ENCODE measurements around the gene ING1.

Gene ING1

DNA sequence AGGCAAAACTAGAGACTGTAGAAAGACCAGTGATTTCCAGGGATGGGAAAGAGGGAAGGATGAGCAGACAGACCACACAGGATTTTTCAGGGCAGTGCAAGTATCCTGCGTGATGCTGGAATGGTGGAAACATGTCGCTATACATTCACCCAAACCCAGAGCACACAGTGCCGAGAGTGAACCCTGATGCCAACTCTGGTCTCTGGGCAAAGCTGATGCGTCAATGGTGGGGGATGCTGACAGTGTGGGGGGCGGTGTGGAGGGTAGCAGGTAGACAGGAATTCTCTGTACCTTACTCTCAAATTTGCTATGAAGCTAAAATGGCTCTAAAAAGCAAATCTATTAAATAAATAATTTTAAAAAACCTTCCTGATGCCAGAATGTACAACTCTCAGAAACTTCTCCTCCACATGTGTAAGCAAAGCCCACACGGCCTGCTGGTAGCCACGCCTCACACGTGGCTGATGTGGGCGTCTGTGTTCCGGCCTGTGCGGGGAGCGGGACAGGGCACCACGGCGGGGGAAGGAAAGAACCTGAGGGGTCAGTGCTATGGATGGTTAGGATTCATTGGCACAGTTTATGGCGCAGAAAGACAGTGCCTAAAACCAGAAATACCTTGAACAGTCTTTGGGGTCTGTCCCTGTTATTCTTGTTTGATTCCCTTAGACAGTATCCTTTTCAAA is 31.5 kb upstream of the ING1 start:
- TF ChIP-seq, protein P1, sequence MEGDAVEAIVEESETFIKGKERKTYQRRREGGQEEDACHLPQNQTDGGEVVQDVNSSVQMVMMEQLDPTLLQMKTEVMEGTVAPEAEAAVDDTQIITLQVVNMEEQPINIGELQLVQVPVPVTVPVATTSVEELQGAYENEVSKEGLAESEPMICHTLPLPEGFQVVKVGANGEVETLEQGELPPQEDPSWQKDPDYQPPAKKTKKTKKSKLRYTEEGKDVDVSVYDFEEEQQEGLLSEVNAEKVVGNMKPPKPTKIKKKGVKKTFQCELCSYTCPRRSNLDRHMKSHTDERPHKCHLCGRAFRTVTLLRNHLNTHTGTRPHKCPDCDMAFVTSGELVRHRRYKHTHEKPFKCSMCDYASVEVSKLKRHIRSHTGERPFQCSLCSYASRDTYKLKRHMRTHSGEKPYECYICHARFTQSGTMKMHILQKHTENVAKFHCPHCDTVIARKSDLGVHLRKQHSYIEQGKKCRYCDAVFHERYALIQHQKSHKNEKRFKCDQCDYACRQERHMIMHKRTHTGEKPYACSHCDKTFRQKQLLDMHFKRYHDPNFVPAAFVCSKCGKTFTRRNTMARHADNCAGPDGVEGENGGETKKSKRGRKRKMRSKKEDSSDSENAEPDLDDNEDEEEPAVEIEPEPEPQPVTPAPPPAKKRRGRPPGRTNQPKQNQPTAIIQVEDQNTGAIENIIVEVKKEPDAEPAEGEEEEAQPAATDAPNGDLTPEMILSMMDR (IDR thresholded peaks at IDR 0.05; ENCODE audit: low read depth, low read length) = no peak
- TF ChIP-seq MYC (IDR thresholded peaks at IDR 0.05; ENCODE audit: low read depth, low read length) = no peak
- TF ChIP-seq, protein P2, sequence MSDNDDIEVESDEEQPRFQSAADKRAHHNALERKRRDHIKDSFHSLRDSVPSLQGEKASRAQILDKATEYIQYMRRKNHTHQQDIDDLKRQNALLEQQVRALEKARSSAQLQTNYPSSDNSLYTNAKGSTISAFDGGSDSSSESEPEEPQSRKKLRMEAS (IDR thresholded peaks at IDR 0.05; ENCODE audit: low read depth, low read length) = no peak
- no peak for TF ChIP-seq POLR2A (IDR thresholded peaks at IDR 0.05; ENCODE audit: extremely low read depth, insufficient read length)
- DNase-seq (ENCODE audit: low read depth) = no peak
- no peak overlapping the region for H3K4me3 ChIP-seq (ENCODE audit: low read depth, low read length)

DNA sequence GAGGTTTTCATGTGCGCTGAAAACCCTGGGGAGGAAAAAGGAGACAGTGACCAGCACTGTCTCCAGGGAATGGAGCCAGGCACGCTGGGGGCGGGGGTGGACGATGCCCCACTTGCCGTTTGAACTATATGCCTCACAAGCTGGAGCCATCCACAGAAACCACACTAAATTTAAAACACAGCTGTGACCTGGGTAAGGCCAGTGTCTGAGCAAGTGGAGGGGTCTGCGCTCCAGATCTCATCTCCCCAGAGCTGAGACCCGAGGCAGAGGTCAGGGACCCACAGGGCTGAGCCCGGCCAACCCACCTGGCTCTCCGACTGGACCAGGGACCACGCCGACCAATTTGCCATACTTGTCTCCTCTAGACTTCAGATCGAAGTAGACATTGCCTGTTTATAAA is 30.8 kb upstream of the ING1 start:
- no peak for DNase-seq (ENCODE audit: low read depth)
- no peak overlapping the region for H3K4me3 ChIP-seq (ENCODE audit: low read depth, low read length)
- TF ChIP-seq POLR2A (IDR thresholded peaks at IDR 0.05; ENCODE audit: extremely low read depth, insufficient read length) = no peak
- TF ChIP-seq MYC (IDR thresholded peaks at IDR 0.05; ENCODE audit: low read depth, low read length) = no peak
- TF ChIP-seq, protein P1 (IDR thresholded peaks at IDR 0.05; ENCODE audit: low read depth, low read length) = no peak
- TF ChIP-seq, protein P2 (IDR thresholded peaks at IDR 0.05; ENCODE audit: low read depth, low read length) = no peak

DNA sequence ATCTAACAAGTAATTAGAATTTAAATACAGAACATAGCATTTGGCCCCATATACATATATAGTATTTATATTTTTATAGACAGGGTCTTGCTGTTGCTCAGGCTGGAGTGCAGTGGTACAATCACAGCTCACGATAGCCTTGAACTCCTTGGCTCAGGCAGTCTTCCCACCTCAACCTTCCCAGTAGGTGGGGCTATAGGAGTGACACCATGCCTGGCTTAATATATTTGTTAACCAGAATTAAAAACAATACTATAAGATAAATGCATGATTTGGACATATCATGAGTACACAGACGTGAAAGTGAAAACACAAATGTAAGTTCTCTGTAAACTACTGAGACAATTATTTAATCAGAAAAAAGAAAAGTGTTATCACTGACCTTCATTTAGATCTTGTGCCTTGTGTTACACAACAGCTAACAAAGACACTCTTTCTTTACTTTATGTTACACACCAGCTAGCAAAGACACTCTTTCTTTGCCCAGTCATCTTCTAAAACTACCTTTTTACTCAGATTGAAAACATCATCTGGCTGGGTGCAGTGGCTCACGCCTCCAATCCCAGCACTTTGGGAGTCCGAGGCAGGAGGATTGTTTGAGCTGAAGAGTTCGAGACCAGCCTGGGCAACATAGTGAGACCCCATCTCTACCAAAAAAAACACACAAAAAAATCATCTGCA is 30.2 kb upstream of the ING1 start:
- no peak for TF ChIP-seq MYC (IDR thresholded peaks at IDR 0.05; ENCODE audit: low read depth, low read length)
- TF ChIP-seq, protein P1 (IDR thresholded peaks at IDR 0.05; ENCODE audit: low read depth, low read length) = peak; percentile 28
- no peak for DNase-seq (ENCODE audit: low read depth)
- no peak overlapping the region for H3K4me3 ChIP-seq (ENCODE audit: low read depth, low read length)

DNA sequence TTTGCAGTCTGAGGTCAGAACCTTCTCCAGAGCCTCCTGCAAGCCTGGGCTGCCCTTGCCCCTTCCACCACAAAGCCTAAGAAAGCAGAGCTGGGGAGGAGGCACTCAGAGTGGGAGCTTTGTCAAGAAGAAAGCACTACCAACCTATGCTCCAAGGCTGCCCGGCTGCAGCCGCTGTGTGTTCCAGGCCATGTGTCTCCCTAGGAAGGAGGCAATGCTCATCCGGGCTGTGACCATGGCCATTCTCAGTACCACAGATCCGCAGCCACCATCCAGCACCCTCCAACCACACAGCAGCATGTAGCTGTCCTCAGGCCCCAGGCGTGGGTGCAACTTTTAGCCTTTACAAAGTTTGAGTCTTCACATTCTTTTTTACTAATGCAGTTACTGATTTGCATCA is 29.6 kb upstream of the ING1 start:
- TF ChIP-seq, protein P1 (IDR thresholded peaks at IDR 0.05; ENCODE audit: low read depth, low read length) = no peak
- TF ChIP-seq, protein P2 (IDR thresholded peaks at IDR 0.05; ENCODE audit: low read depth, low read length) = no peak
- TF ChIP-seq MYC (IDR thresholded peaks at IDR 0.05; ENCODE audit: low read depth, low read length) (no peak), POLR2A (IDR thresholded peaks at IDR 0.05; ENCODE audit: extremely low read depth, insufficient read length) (no peak)
- no peak overlapping the region for H3K4me3 ChIP-seq (ENCODE audit: low read depth, low read length)
- DNase-seq (ENCODE audit: low read depth) = no peak

DNA sequence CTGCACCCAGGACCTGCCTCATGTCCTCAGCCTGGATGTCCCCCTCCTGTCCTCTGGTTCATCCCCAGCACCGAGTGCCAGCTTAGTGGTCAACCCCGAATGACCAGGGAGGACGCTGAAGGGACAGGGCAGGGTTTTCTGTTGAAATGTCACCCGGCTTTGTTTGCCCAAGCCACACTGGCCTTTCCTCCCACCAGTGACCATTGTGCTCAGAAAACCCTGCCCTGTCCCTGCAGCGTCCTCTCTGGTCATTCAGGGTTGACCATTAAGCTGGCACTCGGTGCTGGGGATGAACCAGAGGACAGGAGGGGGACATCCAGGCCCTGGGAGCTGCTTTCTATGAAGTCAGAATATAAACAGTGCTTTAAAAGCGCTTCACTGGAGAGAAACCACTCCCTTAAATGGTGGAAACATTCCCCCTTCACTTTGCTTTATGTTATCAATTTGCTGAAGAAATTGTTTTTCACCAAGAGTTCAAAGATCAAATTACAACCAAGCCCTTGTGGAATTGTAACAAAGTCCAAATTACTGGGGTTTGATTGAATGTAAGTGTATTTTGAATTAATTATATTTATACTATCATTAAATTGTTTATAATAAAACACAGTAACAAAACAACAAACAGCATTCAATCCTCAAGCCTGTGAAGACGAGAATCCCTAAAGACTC is 29.0 kb upstream of the ING1 start:
- TF ChIP-seq, protein P2 (IDR thresholded peaks at IDR 0.05; ENCODE audit: low read depth, low read length) = no peak
- no peak for TF ChIP-seq POLR2A (IDR thresholded peaks at IDR 0.05; ENCODE audit: extremely low read depth, insufficient read length)
- no peak for TF ChIP-seq MYC (IDR thresholded peaks at IDR 0.05; ENCODE audit: low read depth, low read length)
- TF ChIP-seq, protein P1 (IDR thresholded peaks at IDR 0.05; ENCODE audit: low read depth, low read length) = no peak
- no peak for DNase-seq (ENCODE audit: low read depth)
- no peak overlapping the region for H3K4me3 ChIP-seq (ENCODE audit: low read depth, low read length)

Measured in NB4 (cell line).